CD14-positive monocyte (primary cell): ENCODE data around the gene PTPRQ. TPM values are rescaled to one million over a fixed set of nuclear protein-coding genes. Genes with fewer than 3 reads are reported as not detected.

Experiments
- DNase-seq, 3 donors: peaks; one replicate each; pipeline ENCODE4 v3.0.0-alpha.2; 2011 to 2022
- H2AFZ ChIP-seq: 2 replicates; pipeline ENCODE4 v1.6.0; 2012; ENCODE audit warnings: mild to moderate bottlenecking, low read depth, low read length, inconsistent platforms; ENCODE audit not compliant: insufficient read depth, poor library complexity, severe bottlenecking
- H3K27ac ChIP-seq, 2 donors: 1 replicate in 1 of 2; 2 replicates in 1 of 2; pipeline ENCODE4 v1.5.1; 2012 to 2013; ENCODE audit warnings: low read length in 2 of 2, control low read depth in 1 of 2, inconsistent platforms in 1 of 2, low read depth in 1 of 2, mild to moderate bottlenecking in 1 of 2
- H3K27me3 ChIP-seq, 2 donors: one replicate each; pipeline versions ENCODE4 v1.6.0 to v1.6.1; 2011 to 2013; ENCODE audit warnings: low read length in 2 of 2; ENCODE audit not compliant: control insufficient read depth in 2 of 2, insufficient read depth in 2 of 2
- H3K36me3 ChIP-seq, 2 donors: replicated peaks in 1 of 2; 1 replicate in 1 of 2; 2 replicates in 1 of 2; pipeline versions ENCODE4 v1.5.1 to v1.6.1; 2012 to 2013; ENCODE audit warnings: low read length in 2 of 2, control low read depth in 1 of 2, inconsistent platforms in 1 of 2, mild to moderate bottlenecking in 1 of 2; ENCODE audit not compliant: insufficient read depth in 2 of 2, control insufficient read depth in 1 of 2
- H3K4me1 ChIP-seq, 2 donors: 1 replicate in 1 of 2; 2 replicates in 1 of 2; pipeline versions ENCODE4 v1.5.1 to v1.6.1; 2012 to 2013; ENCODE audit warnings: low read length in 2 of 2, control low read depth in 1 of 2, inconsistent platforms in 1 of 2, mild to moderate bottlenecking in 1 of 2, moderate library complexity in 1 of 2; ENCODE audit not compliant: insufficient read depth in 2 of 2, control insufficient read depth in 1 of 2
- H3K4me2 ChIP-seq: replicated peaks from 2 replicates; pipeline ENCODE3; 2012; ENCODE audit warnings: low read length, moderate library complexity, mild to moderate bottlenecking; ENCODE audit not compliant: poor library complexity, severe bottlenecking; ENCODE audit errors: extremely low read depth
- H3K4me3 ChIP-seq, 3 experiments: fragments of 200-600 bp in 1 of 3; sonication (generic) in 1 of 3; replicated peaks in 1 of 3; 1 replicate in 2 of 3; 2 replicates in 1 of 3; pipeline ENCODE4 v1.5.1; 2011 to 2013; ENCODE audit warnings: low read length in 3 of 3, mild to moderate bottlenecking in 3 of 3, control low read depth in 2 of 3, low read depth in 2 of 3, inconsistent platforms in 1 of 3, moderate library complexity in 1 of 3
- H3K79me2 ChIP-seq: 2 replicates; pipeline ENCODE4 v1.6.0; 2012; ENCODE audit warnings: mild to moderate bottlenecking, control low read depth, inconsistent platforms, low read length, moderate library complexity; ENCODE audit not compliant: insufficient read depth
- H3K9ac ChIP-seq: 2 replicates; pipeline ENCODE4 v1.6.0; 2017; ENCODE audit warnings: low read length, mild to moderate bottlenecking; ENCODE audit not compliant: insufficient read depth, poor library complexity, severe bottlenecking
- H3K9me3 ChIP-seq, 2 donors: replicated peaks in 1 of 2; 1 replicate in 1 of 2; 2 replicates in 1 of 2; pipeline versions ENCODE4 v1.5.1 to v1.6.1; 2012 to 2013; ENCODE audit warnings: low read length in 2 of 2, control low read depth in 1 of 2; ENCODE audit not compliant: control insufficient read depth in 1 of 2, insufficient read depth in 1 of 2
- H4K20me1 ChIP-seq: 2 replicates; pipeline ENCODE4 v1.6.0; 2012; ENCODE audit warnings: mild to moderate bottlenecking, low read length, control low read depth, moderate library complexity; ENCODE audit not compliant: insufficient read depth
- H3K27ac Mint-ChIP-seq, 7 donors: one replicate each; pipeline ENCODE4 v1.8.0; 2020; ENCODE audit warnings: mild to moderate bottlenecking in 7 of 7, mixed read lengths in 7 of 7, moderate library complexity in 6 of 7, inconsistent platforms in 2 of 7
- H3K27me3 Mint-ChIP-seq, 3 donors: one replicate each; pipeline ENCODE4 v1.8.0; 2021 to 2022; ENCODE audit warnings: low read depth in 3 of 3, mild to moderate bottlenecking in 3 of 3, mixed read lengths in 3 of 3, moderate library complexity in 3 of 3, inconsistent platforms in 1 of 3
- H3K36me3 Mint-ChIP-seq, 2 donors: one replicate each; pipeline ENCODE4 v1.8.0; 2020; ENCODE audit warnings: mixed read lengths in 2 of 2, inconsistent platforms in 1 of 2, mild to moderate bottlenecking in 1 of 2
- H3K4me1 Mint-ChIP-seq: one replicate; pipeline ENCODE4 v1.8.0; 2020; ENCODE audit warnings: mild to moderate bottlenecking, mixed read lengths
- H3K4me3 Mint-ChIP-seq, 2 donors: one replicate each; pipeline ENCODE4 v1.8.0; 2020; ENCODE audit warnings: mild to moderate bottlenecking in 2 of 2, mixed read lengths in 2 of 2, moderate library complexity in 1 of 2
- H3K9me3 Mint-ChIP-seq, 7 donors: one replicate each; pipeline ENCODE4 v1.8.0; 2020 to 2022; ENCODE audit warnings: mixed read lengths in 7 of 7, mild to moderate bottlenecking in 6 of 7, moderate library complexity in 6 of 7, inconsistent platforms in 2 of 7
- WGBS: methylation state at CpG from one replicate; pipeline ENCODE4 v1.1.5; 2013; ENCODE audit warnings: missing lambda C conversion rate; ENCODE audit not compliant: insufficient coverage; 5-methylcytosine and 5-hydroxymethylcytosine counted together
- intact Hi-C, 2 donors: fragments of 100-400 bp; cut with micrococcal nuclease; formaldehyde crosslinking; loops; one replicate each; pipeline versions ENCODE4 v1.15.0 to v1.15.1; 2023
- polyA plus RNA-seq, 3 donors: library from polyadenylated mRNA; depleted of rRNA in 1 of 3; unstranded in 2 of 3; stranded (reverse) in 1 of 3; fragments of 300-500 nt in 2 of 3; fragments of >200 nt in 1 of 3; fragmentation: Illumina TruSeq in 2 of 3; gene quantifications; 1 replicate in 2 of 3; 2 replicates in 1 of 3; pipeline ENCODE4 v1.2.3, GENCODE V29; 2012 to 2021
- TF ChIP-seq, protein P1 (sequence below): fragments of 200-600 bp; IDR thresholded peaks from one replicate; pipeline ENCODE4 v1.8.0; 2022; ENCODE audit warnings: antibody characterized with exemption, mild to moderate bottlenecking

Gene PTPRQ
- polyA plus RNA-seq, 3 donors = not detected

DNA sequence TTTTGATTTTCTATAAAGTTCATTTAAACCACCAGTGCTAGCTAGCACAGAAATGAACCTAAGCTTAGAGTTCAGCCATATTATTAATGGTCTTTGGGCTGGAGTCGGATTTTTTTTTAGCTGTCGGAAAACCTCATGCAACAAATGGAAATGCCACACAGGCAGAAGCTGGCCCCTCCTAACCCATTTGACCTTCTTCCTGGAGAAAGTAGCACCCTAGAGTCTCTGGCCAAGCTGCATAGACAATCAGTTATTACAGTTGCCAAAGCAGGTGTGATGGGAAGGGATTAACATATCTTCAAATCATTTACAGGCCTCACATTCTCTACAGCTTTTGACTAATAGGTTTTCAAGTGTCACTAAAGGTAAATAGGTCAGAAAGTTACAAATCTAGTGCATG, 49.4 kb downstream of the PTPRQ start:
- no peak for DNase-seq
- Mint-ChIP-seq H3K27me3 (no peaks in the 10 kb centered on the region), H3K9me3 (peaks cover 0 to 2% (median 0%) of the 10 kb centered on the region in 7 donors), H3K4me3 (no peak overlapping the region), H3K27ac (no peak overlapping the region), H3K36me3 (no peaks in the 10 kb centered on the region), H3K4me1 (no peaks in the 10 kb centered on the region)
- Histone ChIP-seq H3K4me2 (no peak overlapping the region), H3K79me2 (no peaks in the 10 kb centered on the region), H4K20me1 (no peaks in the 10 kb centered on the region), H3K9ac (no peak overlapping the region), H3K9me3 (no peaks in the 10 kb centered on the region), H3K4me3 (no peak overlapping the region), H3K27me3 (no peaks in the 10 kb centered on the region), H2AFZ (no peak overlapping the region), H3K36me3 (no peaks in the 10 kb centered on the region), H3K27ac (no peak overlapping the region), H3K4me1 (no peaks in the 10 kb centered on the region)
- TF ChIP-seq, protein P1, sequence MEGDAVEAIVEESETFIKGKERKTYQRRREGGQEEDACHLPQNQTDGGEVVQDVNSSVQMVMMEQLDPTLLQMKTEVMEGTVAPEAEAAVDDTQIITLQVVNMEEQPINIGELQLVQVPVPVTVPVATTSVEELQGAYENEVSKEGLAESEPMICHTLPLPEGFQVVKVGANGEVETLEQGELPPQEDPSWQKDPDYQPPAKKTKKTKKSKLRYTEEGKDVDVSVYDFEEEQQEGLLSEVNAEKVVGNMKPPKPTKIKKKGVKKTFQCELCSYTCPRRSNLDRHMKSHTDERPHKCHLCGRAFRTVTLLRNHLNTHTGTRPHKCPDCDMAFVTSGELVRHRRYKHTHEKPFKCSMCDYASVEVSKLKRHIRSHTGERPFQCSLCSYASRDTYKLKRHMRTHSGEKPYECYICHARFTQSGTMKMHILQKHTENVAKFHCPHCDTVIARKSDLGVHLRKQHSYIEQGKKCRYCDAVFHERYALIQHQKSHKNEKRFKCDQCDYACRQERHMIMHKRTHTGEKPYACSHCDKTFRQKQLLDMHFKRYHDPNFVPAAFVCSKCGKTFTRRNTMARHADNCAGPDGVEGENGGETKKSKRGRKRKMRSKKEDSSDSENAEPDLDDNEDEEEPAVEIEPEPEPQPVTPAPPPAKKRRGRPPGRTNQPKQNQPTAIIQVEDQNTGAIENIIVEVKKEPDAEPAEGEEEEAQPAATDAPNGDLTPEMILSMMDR = no peak
- intact Hi-C loops = no loop called here
- no CpG with 5 or more reads among the region's 2 CpGs for WGBS

DNA sequence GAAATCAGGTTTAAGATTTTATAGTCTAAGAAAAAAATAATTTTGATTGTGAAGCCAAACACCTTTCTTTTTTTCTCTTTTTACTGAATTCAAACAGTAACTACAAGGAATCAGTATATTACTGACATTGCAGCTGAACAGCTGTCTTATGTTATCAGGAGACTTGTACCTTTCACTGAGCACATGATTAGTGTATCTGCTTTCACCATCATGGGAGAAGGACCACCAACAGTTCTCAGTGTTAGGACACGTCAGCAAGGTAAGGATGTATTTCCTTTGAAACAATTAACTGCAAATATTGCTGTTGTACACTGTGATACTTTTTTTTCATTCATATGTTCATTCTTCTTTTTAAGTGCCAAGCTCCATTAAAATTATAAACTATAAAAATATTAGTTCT, 50.8 kb downstream of the PTPRQ start:
- H2AFZ ChIP-seq = no peak overlapping the region
- H3K4me1 ChIP-seq = no peaks in the 10 kb centered on the region
- H3K9me3 ChIP-seq = no peaks in the 10 kb centered on the region
- no peak overlapping the region for H3K27ac Mint-ChIP-seq
- no CpG with 5 or more reads among the region's 1 CpG for WGBS
- DNase-seq = no peak
- no peaks in the 10 kb centered on the region for H3K4me1 Mint-ChIP-seq
- TF ChIP-seq, protein P1 = no peak
- no peak overlapping the region for H3K4me2 ChIP-seq
- H3K36me3 Mint-ChIP-seq = no peaks in the 10 kb centered on the region
- H3K27me3 Mint-ChIP-seq = no peaks in the 10 kb centered on the region
- H3K9me3 Mint-ChIP-seq = peaks cover 0 to 2% (median 0%) of the 10 kb centered on the region in 7 donors
- H3K9ac ChIP-seq = no peak overlapping the region
- no peaks in the 10 kb centered on the region for H3K27me3 ChIP-seq
- no peak overlapping the region for H3K4me3 Mint-ChIP-seq
- no peaks in the 10 kb centered on the region for H3K79me2 ChIP-seq
- H3K36me3 ChIP-seq = no peaks in the 10 kb centered on the region
- intact Hi-C loops = no loop called here
- H4K20me1 ChIP-seq = no peaks in the 10 kb centered on the region
- H3K27ac ChIP-seq = no peak overlapping the region
- H3K4me3 ChIP-seq = no peak overlapping the region
